GM18520 (cell line): ENCODE data around the gene ZNF467.

Experiments
- ATAC-seq: cut with Tn5 transposase; IDR thresholded peaks from one replicate; pipeline ENCODE4 v1.9.1; 2021; ENCODE audit not compliant: unreplicated experiment

ZNF467 gene

GRCh38 chr7:149787428-149788299, 14.3 kb upstream of the ZNF467 start:
- ATAC-seq = no peak

DNA sequence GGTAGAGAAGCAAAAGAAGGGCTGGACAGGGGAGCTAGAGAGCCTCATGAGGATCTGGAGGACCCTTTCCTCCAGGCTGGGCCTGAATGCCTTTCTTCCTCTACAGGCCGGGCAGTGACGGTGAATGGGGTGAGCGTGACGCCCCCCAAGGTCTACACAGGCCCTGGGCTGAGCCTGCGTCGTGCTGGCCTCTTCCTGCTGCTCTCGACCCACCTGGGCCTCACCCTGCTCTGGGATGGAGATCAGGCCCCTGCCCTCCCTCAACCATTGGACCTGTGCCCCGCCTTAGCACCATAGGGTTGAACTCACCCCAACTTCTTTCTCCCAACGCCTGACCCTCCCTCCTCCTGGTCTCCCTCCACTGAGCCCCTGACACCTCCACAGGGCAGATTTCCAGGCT, 12.6 kb upstream of the ZNF467 start:
- ATAC-seq = no peak

DNA sequence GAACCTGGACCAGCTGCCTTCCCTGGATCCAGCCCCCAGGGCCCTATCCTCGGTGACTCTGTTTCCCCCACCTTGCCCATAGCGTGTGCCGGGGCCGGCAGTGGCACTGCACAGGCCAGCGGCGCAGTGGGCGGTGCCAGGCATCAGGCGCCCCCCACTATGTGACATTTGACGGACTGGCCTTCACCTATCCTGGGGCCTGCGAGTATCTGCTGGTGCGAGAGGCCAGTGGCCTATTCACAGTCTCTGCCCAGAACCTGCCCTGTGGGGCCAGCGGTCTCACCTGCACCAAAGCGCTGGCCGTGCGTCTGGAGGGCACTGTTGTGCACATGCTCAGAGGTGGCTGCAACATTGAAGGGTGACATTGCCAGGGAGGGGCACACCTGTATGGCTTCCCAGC, 12.0 kb upstream of the ZNF467 start:
- ATAC-seq = no peak

DNA sequence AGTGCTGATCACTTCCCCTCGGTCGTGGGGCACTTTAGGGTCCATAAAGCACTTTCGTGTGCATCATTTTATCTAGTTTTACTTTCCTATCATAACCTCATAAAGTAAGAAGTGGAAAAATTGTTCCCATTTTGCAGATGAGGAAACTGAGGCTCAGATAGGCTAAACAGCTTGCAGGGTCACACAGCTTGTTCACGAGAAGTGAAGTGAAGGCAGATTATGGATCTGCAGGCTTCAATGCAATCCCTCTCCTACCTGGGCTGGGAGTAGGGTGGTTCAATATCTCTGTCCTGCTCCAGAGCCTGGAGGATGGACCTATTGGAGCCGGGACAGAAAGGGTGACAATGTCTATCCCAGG, 10.8 kb upstream of the ZNF467 start:
- ATAC-seq = no peak

DNA sequence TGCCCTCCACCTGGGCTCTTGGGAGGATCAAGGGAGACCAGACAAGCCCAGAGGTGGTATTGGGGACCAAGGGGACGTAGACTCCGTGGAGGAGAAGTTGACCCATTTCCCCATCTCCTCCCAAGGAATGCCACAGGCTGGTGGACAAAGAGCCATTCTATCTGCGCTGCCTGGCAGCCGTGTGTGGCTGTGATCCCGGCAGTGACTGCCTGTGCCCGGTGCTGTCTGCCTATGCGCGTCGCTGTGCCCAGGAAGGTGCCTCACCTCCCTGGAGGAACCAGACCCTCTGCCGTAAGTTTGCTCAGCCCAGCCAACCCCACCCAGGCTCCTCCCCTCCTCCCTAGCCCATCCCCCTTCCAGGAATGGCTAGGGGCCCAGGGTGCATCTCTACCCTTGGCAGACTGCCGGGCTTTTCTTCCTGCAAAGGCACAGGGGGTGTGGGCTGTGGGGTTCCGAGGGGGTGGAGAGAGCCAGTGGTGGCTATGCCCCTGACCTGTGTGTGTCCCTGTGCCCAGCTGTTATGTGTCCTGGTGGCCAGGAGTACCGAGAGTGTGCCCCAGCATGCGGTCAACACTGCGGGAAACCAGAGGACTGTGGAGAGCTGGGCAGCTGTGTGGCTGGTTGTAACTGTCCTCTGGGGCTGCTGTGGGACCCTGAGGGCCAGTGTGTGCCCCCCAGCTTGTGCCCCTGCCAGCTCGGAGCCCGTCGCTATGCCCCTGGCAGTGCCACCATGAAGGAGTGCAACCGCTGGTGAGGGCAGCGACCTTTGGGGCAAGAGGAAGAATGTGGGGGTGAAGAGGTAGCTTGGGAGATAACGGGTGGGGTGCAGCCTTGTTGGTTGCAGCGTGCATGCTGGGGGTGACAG, 10.2 kb upstream of the ZNF467 start:
- no peak for ATAC-seq

DNA sequence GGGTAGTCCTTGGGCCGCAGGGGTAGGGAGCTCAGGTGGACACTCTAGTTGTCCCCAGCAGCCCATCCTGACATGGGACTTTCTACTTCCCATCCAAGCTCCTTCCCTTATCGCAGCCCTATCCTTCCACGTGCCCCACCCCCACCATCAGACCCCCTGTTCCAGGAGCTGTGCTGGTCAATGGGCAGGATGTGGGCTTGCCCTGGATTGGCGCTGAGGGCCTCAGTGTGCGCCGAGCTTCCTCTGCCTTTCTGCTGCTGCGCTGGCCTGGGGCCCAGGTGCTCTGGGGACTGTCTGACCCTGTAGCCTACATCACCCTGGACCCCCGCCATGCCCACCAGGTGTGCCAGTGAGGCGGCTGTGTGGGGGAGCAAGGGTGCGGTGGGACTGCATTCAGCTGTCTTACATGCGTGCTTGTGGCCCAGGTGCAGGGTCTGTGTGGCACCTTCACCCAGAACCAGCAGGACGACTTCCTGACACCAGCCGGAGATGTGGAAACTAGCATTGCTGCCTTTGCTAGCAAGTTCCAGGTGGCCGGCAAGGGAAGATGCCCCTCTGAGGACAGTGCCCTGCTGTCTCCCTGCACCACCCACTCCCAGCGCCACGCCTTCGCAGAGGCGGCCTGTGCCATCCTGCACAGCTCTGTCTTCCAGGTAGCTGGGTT, 9.4 kb upstream of the ZNF467 start:
- ATAC-seq = no peak

- ATAC-seq = no peak
These were observed 8.5 kb upstream of the ZNF467 start for GRCh38 chr7:149781921-149782320.

DNA sequence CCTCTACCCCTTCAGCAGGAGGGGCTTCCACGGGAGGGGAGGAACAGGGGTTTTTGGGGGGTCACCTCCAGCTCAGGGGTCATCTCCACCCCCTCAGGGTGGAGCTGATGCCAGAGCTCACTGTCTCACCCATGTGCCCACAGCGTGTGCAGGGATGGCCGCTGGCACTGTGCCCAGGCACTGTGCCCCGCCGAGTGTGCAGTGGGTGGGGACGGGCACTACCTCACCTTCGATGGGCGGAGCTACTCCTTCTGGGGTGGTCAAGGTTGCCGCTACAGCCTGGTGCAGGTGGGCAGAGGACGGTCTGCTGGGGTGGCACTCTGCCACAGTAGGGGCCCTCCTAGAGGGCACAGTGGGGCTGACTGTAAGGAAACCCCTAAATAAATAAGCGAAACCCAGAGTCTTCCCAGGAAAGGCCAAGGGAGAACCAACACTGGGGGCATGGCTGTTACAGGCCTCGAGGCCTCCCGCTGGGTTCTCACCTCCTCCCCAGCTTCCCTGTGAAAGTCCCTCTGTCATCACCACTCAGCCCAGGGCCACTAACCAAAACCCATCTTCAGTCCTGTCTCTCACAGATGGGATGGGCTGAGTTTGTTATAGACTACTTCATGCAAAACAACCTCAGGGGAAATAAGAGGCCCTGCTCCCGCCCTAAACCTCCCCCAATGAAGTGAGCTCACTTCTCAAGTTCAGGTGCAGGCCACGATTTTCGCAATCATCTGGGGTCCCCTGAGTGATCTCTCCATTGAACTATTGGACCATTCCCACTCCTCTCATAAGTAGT, 7.4 kb upstream of the ZNF467 start:
- no peak for ATAC-seq

DNA sequence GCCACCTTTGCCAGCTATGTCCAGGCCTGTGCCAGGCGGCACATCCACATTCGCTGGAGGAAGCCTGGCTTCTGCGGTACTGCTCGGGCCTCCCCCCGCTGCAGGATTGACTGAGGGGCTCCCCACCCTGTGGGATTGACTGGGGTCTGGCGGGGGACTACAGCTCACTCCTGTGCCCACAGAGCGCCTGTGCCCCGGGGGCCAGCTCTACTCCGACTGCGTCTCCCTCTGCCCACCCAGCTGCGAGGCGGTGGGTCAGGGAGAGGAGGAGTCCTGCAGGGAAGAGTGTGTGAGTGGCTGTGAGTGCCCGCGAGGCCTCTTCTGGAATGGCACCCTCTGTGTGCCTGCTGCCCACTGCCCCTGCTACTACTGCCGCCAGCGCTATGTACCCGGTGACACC, 6.7 kb upstream of the ZNF467 start:
- ATAC-seq = no peak

DNA sequence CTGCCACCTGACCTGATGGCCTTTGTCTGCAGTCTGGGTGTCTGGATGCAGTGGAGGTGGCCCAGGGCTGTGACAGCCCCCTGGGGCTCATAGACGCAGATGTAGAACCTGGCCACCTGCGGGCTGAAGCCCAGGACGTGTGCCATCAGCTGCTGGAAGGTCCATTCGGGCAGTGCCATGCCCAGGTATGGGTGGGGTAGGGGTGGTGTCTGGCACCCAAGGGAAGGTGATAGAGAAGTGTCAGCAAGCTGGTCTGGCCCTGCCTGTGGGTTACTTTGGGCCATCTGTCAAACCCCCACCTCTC, 6.1 kb upstream of the ZNF467 start:
- no peak for ATAC-seq

GRCh38 chr7:149778696-149779501, 5.5 kb upstream of the ZNF467 start:
- ATAC-seq = no peak

DNA sequence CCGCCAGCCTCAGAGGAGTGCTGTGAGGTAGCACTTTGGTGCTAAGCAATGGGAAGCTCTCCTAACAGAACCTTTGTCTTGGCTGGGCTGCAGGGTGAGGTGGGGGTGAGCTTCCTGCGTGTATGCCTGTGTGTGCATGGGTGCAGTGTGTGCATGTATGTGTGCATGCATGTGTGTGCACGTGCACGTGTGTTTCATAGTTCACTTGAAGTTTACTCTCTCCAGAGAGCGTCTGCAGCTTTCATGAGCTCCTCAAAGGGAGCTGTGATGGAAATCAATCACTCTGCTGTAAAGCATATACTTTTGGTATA, 4.9 kb upstream of the ZNF467 start:
- ATAC-seq = no peak

DNA sequence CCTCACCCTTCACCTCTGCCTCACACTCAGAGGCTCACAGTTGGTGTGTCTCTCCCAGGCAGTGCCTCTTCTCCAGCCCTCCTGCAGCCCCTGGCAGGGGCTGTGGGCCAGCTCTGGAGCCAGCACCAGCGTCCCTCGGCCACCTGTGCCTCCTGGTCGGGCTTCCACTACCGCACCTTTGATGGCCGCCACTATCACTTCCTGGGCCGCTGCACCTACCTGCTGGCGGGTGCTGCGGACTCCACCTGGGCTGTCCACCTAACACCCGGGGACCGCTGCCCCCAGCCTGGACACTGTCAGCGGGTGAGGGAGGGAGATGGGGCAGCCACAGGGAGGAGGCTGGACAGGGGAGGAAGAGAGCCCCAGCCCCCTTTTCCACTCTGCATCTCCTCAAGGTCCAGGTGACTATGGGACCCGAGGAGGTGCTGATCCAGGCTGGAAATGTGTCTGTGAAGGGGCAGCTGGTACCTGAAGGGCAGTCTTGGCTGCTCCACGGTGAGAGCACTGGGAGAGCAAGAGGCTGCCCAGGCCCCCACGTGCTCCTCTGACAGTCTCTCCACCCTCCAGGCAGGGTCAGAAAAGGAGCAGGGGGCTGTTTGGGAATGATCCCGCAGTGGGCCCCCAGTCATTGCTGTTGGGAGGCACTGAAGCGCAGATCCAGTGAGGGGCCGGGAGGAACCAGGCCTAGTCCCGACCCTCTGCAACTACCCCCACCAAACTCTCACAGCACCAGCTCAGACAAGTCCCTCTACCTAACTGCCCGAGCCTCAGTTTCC, 4.4 kb upstream of the ZNF467 start:
- ATAC-seq = no peak

GRCh38 chr7:149776848-149777407, 3.5 kb upstream of the ZNF467 start:
- ATAC-seq = no peak

DNA sequence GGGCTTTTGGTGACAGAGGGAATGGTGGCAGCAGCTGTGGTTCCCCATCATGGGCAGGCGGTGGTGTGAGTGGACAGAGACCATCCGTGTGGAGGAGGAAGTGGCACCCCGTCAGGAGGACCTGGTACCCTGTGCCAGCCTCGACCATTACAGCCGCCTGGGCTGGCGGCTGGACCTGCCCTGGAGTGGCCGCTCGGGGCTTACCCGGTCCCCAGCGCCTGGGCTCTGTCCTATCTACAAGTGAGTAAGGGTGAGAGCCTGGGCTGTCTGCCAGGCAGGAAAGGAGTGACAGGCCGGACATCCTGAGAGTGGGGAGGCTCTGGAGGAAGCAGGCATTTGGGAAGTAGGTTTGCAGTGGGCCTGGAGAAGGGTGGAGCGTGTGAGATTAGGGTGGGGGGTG, 2.9 kb upstream of the ZNF467 start:
- ATAC-seq = no peak

- no peak for ATAC-seq
These were observed 1.8 kb upstream of the ZNF467 start for GRCh38 chr7:149775176-149775556.

DNA sequence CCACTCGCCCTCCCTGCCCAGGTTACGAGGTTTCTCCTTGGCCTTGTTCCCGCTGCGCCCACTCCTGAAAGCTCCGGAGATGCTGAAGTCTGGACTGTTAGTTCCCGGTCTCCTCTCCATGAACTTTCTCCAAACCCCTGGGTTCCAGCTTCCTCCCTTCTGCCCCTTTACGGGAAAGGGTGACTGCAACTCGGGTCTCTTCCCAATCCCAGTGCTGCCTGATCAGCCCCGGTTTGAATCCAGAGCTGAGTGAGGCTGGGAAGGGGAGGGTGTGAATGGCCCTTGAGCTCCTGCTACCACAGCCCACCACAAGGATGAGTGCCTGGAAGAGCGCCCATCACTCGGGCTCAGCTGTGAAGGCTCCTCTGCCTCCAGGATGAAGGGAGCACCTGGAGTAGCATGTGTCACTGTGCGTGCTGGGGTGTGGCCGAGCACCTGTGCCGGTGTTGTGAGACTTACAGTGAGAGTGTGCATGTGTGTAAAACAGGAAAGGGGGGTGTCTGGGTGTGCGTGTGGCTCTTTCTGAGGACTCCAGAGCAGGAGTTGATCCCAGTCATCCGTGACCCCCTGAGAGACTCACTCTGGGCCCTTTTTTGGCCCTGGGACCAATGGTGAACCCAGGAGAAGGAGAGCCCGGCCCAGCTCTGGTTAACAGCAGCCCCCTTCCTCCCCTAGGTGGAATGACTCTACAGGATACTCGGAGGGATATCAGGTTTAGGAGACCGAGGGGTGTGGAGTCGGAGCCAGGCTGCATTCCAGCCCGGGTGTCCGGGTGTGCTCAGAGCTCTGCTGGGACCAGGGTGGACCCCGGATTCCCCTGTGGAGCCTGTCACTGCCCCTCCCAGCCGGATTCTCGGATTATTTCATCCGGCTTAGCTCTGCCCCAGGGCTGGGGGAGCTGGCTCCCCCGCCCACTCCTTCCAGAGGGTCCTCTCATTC, 1.1 kb upstream of the ZNF467 start:
- no peak for ATAC-seq

- ATAC-seq = no peak
These were observed 393 bp downstream of the ZNF467 start for GRCh38 chr7:149772956-149773434.
